ENCODE results near the gene TSR1.

The TSR1 gene

GRCh38 chr17:2299756-2300155, 36.5 kb downstream of the TSR1 start:
- H3K4me1 ChIP-seq (ENCODE audit: insufficient read depth, low read length): no peaks in the 10 kb centered on the region
- no peaks in the 10 kb centered on the region for H3K9me3 ChIP-seq (ENCODE audit: control insufficient read depth, insufficient read depth, low read length)
- H3K9ac ChIP-seq (ENCODE audit: low read depth, low read length): no peak overlapping the region
- peaks cover 3% of the 10 kb centered on the region; the same call in 1 of the 2 replicates for H3K36me3 ChIP-seq (ENCODE audit: insufficient read depth, low read length)

GRCh38 chr17:2299136-2299535, 37.1 kb downstream of the TSR1 start:
- peaks cover 3% of the 10 kb centered on the region; the same call in 1 of the 2 replicates for H3K36me3 ChIP-seq (ENCODE audit: insufficient read depth, low read length)
- H3K4me1 ChIP-seq (ENCODE audit: insufficient read depth, low read length): no peaks in the 10 kb centered on the region
- H3K9me3 ChIP-seq (ENCODE audit: control insufficient read depth, insufficient read depth, low read length): no peaks in the 10 kb centered on the region
- H3K9ac ChIP-seq (ENCODE audit: low read depth, low read length): no peak overlapping the region

GRCh38 chr17:2297023-2297422, 39.2 kb downstream of the TSR1 start:
- H3K36me3 ChIP-seq (ENCODE audit: insufficient read depth, low read length): peaks cover 7% of the 10 kb centered on the region
- H3K9me3 ChIP-seq (ENCODE audit: control insufficient read depth, insufficient read depth, low read length): no peaks in the 10 kb centered on the region
- no peaks in the 10 kb centered on the region for H3K4me1 ChIP-seq (ENCODE audit: insufficient read depth, low read length)
- no peak overlapping the region for H3K9ac ChIP-seq (ENCODE audit: low read depth, low read length)

GRCh38 chr17:2295575-2295974, 40.7 kb downstream of the TSR1 start:
- no peaks in the 10 kb centered on the region for H3K9me3 ChIP-seq (ENCODE audit: control insufficient read depth, insufficient read depth, low read length)
- no peak overlapping the region for H3K9ac ChIP-seq (ENCODE audit: low read depth, low read length)
- peaks cover 7% of the 10 kb centered on the region for H3K36me3 ChIP-seq (ENCODE audit: insufficient read depth, low read length)
- no peaks in the 10 kb centered on the region for H3K4me1 ChIP-seq (ENCODE audit: insufficient read depth, low read length)

- H3K9ac ChIP-seq (ENCODE audit: low read depth, low read length): no peak overlapping the region
- no peaks in the 10 kb centered on the region for H3K9me3 ChIP-seq (ENCODE audit: control insufficient read depth, insufficient read depth, low read length)
- no peaks in the 10 kb centered on the region for H3K4me1 ChIP-seq (ENCODE audit: insufficient read depth, low read length)
- H3K36me3 ChIP-seq (ENCODE audit: insufficient read depth, low read length): peaks cover 4% of the 10 kb centered on the region
Measured at GRCh38 chr17:2292100-2292499, 44.2 kb downstream of the TSR1 start.

GRCh38 chr17:2289878-2290478, 46.3 kb downstream of the TSR1 start:
- H3K9me3 ChIP-seq (ENCODE audit: control insufficient read depth, insufficient read depth, low read length): no peaks in the 10 kb centered on the region
- H3K36me3 ChIP-seq (ENCODE audit: insufficient read depth, low read length): peaks cover 4% of the 10 kb centered on the region
- H3K9ac ChIP-seq (ENCODE audit: low read depth, low read length): no peak overlapping the region
- H3K4me1 ChIP-seq (ENCODE audit: insufficient read depth, low read length): no peaks in the 10 kb centered on the region

- Histone ChIP-seq H3K9me3 (ENCODE audit: control insufficient read depth, insufficient read depth, low read length) (no peaks in the 10 kb centered on the region), H3K4me1 (ENCODE audit: insufficient read depth, low read length) (no peaks in the 10 kb centered on the region), H3K36me3 (ENCODE audit: insufficient read depth, low read length) (peaks cover 9% of the 10 kb centered on the region; the same call in 1 of the 2 replicates), H3K9ac (ENCODE audit: low read depth, low read length) (no peak overlapping the region)
Measured at GRCh38 chr17:2283302-2283701, 53.0 kb downstream of the TSR1 start.

GRCh38 chr17:2282297-2282873, 53.9 kb downstream of the TSR1 start:
- Histone ChIP-seq H3K36me3 (ENCODE audit: insufficient read depth, low read length) (peaks cover 9% of the 10 kb centered on the region; the same call in 1 of the 2 replicates), H3K9me3 (ENCODE audit: control insufficient read depth, insufficient read depth, low read length) (no peaks in the 10 kb centered on the region), H3K9ac (ENCODE audit: low read depth, low read length) (no peak overlapping the region), H3K4me1 (ENCODE audit: insufficient read depth, low read length) (no peaks in the 10 kb centered on the region)

- H3K4me1 ChIP-seq (ENCODE audit: insufficient read depth, low read length): no peaks in the 10 kb centered on the region
- H3K9ac ChIP-seq (ENCODE audit: low read depth, low read length): no peak overlapping the region
- H3K9me3 ChIP-seq (ENCODE audit: control insufficient read depth, insufficient read depth, low read length): no peaks in the 10 kb centered on the region
- peaks cover 9% of the 10 kb centered on the region; the same call in 1 of the 2 replicates for H3K36me3 ChIP-seq (ENCODE audit: insufficient read depth, low read length)
Measured at GRCh38 chr17:2279707-2280106, 56.5 kb downstream of the TSR1 start.

- no peaks in the 10 kb centered on the region for H3K4me1 ChIP-seq (ENCODE audit: insufficient read depth, low read length)
- no peaks in the 10 kb centered on the region for H3K9me3 ChIP-seq (ENCODE audit: control insufficient read depth, insufficient read depth, low read length)
- no peak overlapping the region for H3K9ac ChIP-seq (ENCODE audit: low read depth, low read length)
- H3K36me3 ChIP-seq (ENCODE audit: insufficient read depth, low read length): peaks cover 11% of the 10 kb centered on the region; the same call in 1 of the 2 replicates
Measured at GRCh38 chr17:2277429-2278170, 58.7 kb downstream of the TSR1 start.

GRCh38 chr17:2275722-2276121, 60.5 kb downstream of the TSR1 start:
- no peaks in the 10 kb centered on the region for H3K9me3 ChIP-seq (ENCODE audit: control insufficient read depth, insufficient read depth, low read length)

GRCh38 chr17:2274414-2274813, 61.8 kb downstream of the TSR1 start:
- Histone ChIP-seq H3K4me1 (ENCODE audit: insufficient read depth, low read length) (no peaks in the 10 kb centered on the region), H3K36me3 (ENCODE audit: insufficient read depth, low read length) (peaks cover 2% of the 10 kb centered on the region; the same call in 1 of the 2 replicates), H3K9ac (ENCODE audit: low read depth, low read length) (no peak overlapping the region), H3K9me3 (ENCODE audit: control insufficient read depth, insufficient read depth, low read length) (no peaks in the 10 kb centered on the region)

More at GRCh38 chr17:2275722-2276121, 60.5 kb downstream of the TSR1 start:
- Histone ChIP-seq H3K4me1 (ENCODE audit: insufficient read depth, low read length) (no peaks in the 10 kb centered on the region), H3K36me3 (ENCODE audit: insufficient read depth, low read length) (peaks cover 2% of the 10 kb centered on the region; the same call in 1 of the 2 replicates), H3K9ac (ENCODE audit: low read depth, low read length) (no peak overlapping the region)
